Left colon (tissue), 2 donors: Measurements from ENCODE around the gene XRCC6. TPM values are rescaled to one million over a fixed set of nuclear protein-coding genes. Genes with fewer than 3 reads are reported as not detected.
"Not testable (repeated sequence)": the region's sequence is repeated elsewhere in the genome, so short reads cannot be mapped to it uniquely, and the experiment has no call there.

Experiments used
- ATAC-seq: fragments of 200-7000 bp; cut with Tn5 transposase; one replicate; pipeline ENCODE4 v1.9.1; 2020; ENCODE audit warnings: mild to moderate bottlenecking, moderate library complexity
- DNase-seq, 2 donors: peaks; one replicate each; pipeline ENCODE4 v3.0.0-alpha.2; 2020
- intact Hi-C, 2 donors: fragments of 100-400 bp; cut with DNase I in 1 of 2; cut with micrococcal nuclease in 1 of 2; formaldehyde crosslinking; loops; one replicate each; pipeline versions ENCODE4 v1.11.2 to v1.14.0; 2022; cut with DNase I, micrococcal nuclease
- total RNA-seq, 2 donors: library from RNA; stranded (reverse); fragmentation: NEBNext Ultra II Directional; extraction: Animal tissue kit (Norgen Biotek cat#: 25700); gene quantifications; one replicate each; pipeline ENCODE4 v1.2.1, GENCODE V29; 2021
- donor health status: DM: no; HTN: no; CAD: no.
- donor health status: DM: yes; HTN: yes; CAD: no.

XRCC6 gene
- total RNA-seq, 2 donors from 2014 or later, result 164 to 173 TPM

DNA sequence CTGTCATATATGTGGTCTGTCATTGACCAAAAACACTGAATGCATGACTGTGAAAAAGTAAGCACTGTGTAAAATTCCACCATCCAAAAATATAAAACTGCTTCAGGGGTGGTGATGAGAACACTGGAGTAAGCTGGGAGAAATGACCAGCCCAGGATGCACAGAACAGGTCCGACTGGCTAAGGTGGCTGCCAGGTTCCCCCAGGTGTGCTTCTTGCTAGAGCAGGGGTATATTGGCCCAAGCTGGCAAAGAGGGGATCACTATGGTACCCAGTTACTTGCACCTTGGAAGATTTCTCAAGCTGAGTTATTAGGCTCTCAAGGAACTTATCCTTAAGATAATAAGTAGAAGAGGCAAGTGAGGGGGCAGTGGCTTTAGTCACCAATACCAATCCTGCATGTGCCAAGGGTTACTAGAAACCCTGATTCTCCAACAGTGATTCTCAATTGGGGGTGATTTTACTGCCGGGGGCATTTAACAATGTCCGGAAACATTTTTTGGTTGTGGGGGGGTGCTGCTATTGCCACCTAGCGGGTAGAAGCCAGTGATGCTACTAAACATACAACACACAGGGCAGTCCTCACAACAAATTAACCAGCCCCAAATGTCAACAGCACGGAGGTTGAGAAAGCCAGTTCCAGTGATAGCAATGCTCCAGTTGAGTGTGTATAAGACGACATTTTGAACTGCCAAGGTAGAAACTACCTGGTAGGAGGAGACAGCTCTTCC lies 51.9 kb downstream of the XRCC6 start:
- DNase-seq (no peak), ATAC-seq (peak; percentile 37)

DNA sequence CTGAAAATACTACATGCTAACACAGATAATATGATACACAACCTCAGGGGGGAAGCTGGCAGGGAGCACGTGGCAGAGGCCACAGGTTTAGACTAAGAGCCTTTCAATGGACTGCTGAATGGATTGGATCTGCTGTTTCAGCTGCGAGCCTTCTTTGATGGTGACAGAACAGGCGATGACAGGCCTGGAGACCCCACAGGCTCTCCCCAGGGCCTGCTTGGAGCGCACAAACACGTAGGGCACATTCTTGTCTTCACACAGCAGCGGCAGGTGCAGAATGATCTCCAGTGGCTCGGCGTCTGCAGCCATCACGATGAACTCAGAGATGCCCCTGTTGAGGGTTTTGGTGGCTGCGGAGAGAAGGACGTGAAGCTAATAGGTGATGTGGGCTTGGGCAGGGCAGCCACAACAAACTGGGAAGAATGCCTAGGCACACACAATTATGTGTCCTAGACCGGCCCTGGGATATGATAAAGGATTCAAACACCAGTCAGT lies 53.8 kb downstream of the XRCC6 start:
- intact Hi-C loops, result no loop called here
- ATAC-seq, result no peak
- no peak for DNase-seq

More for the DNA sequence above, 51.9 kb downstream of the XRCC6 start:
- intact Hi-C loops, result no loop called here

DNA sequence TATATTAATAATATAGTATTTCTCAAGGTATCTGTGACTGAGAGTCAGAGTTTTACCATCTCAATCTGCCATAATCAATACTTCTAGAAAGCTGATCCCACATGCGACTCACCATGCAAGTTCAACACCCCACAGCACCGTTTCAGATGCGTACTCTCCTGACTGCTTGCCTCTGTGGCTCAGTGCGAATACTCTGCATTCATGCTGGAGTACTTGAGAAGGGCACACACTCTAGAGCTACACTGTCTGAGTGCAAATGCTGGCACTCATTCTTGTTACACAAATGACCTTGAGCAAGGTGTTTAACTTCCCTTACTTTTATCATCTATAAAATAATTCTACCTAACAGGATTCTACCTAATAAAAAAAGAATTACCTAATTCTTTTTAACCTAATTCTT lies 55.0 kb downstream of the XRCC6 start:
- ATAC-seq, result no peak
- intact Hi-C loops, result no loop called here
- DNase-seq, result no peak

DNA sequence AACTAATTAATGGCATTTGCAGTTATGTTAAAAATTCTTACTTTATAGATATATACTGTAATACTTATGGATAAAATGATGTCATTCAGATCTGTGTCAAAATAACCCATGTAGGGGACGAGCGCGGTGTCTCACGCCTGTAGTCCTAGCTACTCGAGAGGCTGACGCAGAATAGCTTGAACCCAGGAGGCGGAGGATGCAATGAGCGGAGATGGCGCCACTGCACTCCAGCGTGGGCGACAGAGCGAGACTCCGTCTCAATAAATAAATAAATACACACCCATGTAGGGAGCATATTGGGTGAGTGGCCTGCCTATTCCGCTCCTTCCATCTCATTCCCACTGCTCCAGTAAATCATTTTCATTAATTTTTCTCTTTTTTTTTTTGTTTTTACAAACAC lies 60.5 kb downstream of the XRCC6 start:
- ATAC-seq (peak; percentile 55), DNase-seq (no peak)
- intact Hi-C loops, result no loop called here

DNA sequence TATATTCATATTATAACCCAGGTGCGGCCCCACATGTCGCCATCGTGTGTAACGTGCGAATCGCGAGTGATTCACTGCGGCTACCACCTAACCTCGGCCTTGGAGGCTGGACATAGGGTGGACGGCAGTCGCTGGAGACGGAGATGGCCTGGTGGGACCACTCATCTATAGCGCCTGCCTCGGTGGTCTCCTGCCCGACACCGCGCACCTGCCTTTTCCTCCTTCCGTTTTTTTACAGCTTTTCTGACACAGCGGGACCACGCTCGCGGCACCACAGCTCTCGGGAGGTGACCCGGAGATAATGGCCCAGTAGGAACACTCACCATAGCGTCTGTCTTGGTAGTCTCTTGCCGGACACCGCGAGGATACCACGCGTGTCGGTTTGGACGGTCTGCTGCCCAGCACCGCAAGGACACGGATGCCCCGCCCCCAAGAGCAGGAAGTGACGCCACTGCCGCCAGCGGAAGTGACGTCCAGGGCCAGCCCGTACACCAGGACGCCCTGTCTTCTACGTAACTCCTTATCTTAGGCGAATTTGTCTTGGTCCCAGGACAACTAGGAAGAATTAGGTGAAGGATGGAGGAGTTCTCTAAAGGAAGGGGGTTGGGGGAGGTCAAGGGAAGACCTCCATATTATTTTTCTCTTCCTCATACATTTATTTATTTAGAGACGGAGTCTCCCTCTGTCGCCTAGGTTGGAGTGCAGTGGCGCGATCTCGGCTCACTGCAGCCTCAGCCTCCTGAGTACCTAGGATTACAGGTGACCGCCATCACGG lies 61.1 kb downstream of the XRCC6 start:
- intact Hi-C loops, result no loop called here
- DNase-seq (peak; percentile 85 to 86), ATAC-seq (peak; percentile 97)

DNA sequence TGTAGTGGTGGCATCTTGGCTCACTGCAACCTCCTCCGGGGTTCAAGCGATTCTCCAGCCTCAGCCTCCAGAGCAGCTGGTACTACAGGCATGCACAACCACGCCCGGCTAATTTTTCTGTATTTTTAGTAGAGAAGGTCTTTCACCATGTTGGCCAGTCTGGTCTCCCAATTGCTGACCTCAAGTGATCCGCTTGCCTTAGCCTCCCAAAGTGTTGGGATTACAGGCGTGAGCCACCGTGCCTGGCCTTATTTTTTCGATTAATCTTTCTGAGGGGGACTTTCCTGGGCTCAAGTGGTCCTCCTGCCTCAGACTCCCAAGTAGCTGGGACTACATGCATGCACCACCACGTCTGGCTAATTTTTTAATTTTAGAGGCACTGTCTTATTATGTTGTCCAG lies 62.0 kb downstream of the XRCC6 start:
- DNase-seq, result no peak
- intact Hi-C loops, result no loop called here
- no peak for ATAC-seq

DNA sequence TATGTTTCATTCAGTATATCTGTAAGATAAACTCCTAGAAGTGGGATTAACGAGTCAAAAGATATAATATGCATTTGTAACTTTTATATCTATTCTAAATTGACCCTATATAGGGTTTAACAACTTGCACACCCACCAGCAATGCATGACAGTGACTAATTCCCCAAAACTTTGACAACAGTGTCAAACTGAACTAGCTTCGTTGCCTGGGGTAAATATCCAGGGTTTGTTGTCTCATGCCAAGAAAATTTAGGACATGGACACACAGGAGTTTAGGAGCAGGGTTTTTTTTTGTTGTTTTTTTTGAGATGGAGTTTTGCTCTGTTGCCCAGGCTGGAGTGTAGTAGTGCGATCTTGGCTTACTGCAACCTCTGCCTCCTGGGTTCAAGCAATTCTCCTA lies 62.5 kb downstream of the XRCC6 start:
- DNase-seq (no peak), ATAC-seq (no peak)
- intact Hi-C loops, result no loop called here

DNA sequence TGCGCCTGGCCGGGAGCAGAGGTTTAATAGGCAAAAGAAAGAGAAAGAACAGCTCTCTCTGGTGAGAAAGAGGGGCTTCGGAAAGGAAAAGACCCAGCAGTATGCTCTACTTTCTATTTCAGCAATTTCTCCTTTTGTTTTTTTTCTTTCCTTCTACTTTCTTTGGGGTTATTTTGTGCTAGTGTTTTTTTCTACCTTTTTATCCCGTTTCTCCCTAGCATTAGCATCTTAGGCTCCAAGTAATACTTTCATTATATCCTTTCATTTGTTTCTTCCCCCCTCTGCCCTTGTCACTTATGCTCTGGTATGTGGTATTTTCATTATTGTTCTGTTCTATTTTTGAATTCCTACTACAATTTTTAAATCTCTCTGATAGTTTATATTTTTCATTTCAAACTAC lies 63.1 kb downstream of the XRCC6 start:
- ATAC-seq (no peak), DNase-seq (no peak)
- intact Hi-C loops, result no loop called here

DNA sequence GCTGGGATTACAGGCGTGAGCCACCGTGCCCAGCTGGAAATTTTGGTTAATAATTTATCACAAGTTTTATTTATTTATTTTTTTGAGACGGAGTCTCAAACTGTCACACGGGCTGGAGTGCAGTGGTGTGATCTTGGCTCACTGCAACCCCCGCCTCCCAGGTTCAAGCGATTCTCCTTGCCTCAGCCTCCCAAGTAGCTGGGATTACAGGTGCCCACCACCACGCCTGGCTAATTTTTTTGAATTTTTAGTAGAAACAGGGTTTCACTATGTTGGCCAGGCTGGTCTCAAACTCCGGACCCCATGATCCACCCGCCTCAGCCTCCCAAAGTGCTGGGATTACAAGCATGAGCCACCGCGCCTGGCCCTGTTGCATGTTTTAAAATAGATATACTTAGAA lies 65.8 kb downstream of the XRCC6 start:
- DNase-seq, intact Hi-C loops, ATAC-seq: not testable (repeated sequence)

DNA sequence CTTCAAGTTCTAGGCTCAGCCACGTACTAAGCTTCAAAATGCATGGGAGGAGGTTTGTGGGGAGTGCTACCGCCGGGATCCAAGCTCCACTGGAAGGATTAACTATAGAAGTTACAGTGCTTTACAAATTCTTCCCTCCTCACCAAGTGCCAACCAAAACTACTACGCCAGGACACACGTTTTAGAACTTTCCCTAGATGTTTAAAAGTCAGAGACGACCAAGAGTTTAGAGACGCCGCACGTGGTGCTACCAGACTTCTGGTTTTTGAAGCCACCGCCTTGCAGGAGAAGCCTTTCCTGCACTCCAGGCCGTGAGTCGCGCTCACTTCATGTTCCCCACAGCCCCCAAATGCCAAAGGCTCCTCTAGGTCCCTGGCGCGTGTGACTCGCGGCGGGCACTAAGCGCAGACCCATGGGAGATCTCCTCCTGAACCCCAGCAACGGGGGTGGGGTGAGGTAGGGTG lies 66.8 kb downstream of the XRCC6 start:
- intact Hi-C loops, result no loop called here

DNA sequence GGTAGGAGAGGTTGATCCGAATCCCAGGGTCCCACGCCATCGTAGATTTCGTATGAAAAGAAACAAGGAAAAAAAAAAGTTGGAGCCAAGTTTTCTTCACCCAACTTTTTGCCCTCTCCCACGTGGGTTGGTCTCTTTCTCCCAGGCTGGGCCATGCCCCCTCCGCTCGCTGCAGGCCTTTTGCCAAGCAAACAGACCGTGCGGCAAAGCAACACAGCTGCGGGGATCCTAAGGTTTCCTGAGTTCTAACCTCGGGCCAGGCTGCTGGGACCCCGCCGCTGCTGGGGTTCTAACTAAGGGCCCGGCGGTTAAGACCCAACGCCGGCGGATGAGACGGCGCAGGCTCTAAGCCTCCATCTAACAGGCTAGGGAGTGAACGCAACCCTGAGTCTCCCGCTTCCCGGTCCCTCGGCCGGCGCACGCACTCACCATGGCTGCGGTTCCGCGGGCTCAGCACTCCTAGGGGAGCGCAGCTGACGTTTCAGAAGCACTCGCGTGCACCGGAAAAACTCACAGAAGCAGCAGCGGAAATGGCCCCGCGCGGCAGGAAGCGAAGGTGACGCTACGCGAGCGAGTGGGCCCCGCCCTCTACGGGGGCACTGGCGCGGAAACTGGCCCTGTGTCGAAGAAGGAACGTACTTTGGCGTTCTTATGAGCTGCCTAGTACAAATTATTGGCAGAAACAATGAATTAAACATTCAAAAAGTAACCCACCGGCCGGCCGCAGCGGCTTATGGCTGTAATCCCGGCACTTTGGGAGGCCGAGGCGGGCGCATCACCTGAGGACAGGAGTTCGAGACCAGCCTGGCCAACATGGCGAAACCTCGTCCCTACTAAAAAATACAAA lies 67.5 kb downstream of the XRCC6 start, which contains the start of gene SNU13:
SNU13 (minus strand) TSS at position 503 of the 847 bp plus-strand sequence; CDS start at position 432, 71 bp downstream.
- ATAC-seq (peak; percentile 96), DNase-seq (peak; percentile 93 to 95)
- intact Hi-C loops, result no loop called here

More for the DNA sequence above, 66.8 kb downstream of the XRCC6 start:
- peak in 1 of 2 donors; percentile 46 for DNase-seq
- peak; percentile 44 for ATAC-seq

DNA sequence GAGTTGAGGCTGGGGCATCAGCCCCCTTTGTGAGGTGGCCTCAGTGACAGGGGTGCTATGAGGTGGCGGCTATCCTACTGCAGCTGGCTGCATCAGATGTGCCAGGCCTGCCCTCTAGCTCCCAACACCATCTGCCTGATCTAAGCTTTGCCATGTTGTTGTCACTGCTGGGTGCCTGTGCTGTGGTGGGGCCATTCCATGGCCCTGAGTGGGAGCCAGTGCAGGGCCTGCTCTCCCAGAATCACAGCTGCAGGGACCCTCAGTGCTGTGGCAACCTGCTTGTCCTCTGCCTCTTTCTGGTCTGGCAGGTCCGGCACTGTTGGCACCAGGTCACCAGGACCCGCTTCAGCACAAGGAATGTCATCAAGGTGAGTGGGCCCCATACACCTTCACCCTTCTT lies 69.4 kb downstream of the XRCC6 start:
- DNase-seq, result no peak
- intact Hi-C loops, result no loop called here
- no peak for ATAC-seq

DNA sequence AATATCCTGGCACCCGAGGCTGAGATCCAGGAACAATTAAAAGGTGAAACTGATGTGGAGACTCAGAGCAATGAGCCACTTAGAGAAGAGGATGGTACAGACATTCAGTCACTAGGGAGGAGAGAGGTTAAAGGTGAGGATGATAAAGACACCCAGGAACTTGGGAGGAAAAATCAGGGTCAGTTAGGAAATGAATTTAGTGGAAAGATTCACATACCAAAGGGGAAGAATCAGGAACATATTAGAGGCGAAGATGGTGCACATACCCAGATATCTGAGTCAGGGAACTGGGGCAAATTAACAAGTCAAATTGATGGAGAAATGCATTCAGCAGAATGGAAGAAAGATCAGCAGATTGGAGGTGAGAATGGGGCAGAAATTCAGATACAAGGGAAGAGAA lies 74.1 kb downstream of the XRCC6 start:
- ATAC-seq (no peak), DNase-seq (no peak)
- intact Hi-C loops, result loop anchor here in 1 of 2 donors (5.0 kb wide), 1 partner anchor 247 kb away; no protein-coding TSS in a partner anchor

DNA sequence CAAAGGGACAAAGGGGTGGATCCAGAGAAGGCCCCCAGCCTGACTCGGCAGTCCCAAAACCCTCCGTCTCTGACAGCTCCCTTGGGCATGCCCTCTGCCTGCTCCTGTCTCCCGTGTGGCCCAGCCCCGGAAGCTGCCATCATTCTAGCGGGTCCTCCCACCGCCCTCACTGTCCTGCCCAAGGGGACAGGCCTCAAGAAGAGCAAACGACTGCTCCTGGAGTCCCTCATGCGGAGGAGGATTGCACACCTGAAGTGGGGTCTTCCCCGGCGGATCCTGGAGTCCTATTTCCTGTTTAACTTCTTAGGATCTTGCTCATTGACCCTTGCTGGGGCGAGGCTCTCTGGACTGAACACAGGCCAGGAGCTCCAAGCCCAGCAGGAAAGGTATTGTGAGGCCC lies 75.6 kb downstream of the XRCC6 start:
- ATAC-seq, result peak; percentile 61
- intact Hi-C loops, result loop anchor here in 1 of 2 donors (5.0 kb wide), 1 partner anchor 246 kb away; no protein-coding TSS in a partner anchor
- DNase-seq, result no peak

DNA sequence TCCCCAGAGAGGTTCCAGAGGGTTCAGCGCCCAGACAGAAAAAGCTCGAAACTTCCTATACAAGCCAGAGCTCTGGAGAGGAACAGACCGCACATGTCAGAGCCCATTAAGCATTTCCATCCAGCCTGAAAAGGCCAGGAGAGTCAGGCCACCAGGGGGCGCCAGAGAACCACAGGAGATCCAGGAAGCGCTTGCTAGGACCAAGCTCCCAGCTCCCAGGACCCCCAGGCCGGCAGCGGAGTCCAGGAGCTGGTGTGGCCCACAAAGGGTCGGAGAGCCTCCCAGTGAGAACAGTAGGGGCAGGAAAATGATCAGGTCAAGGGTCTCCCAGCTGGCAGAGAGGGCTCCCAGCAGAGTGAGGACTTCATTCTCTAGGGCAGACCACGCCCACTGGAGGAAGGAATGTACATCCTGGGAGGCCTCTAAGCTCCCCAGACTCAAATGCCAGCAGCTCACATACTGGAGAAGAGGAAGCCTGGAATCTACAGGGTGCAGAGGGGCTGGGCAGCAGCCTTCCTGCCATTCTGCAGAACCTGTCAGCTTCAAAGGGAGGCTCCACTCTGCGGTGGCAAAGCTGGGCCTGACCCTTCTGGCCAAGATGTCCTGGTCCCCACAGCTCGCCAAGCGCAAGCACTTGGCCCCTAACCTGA lies 76.2 kb downstream of the XRCC6 start:
- peak; percentile 85 for ATAC-seq
- intact Hi-C loops, result loop anchor here in 1 of 2 donors (5.0 kb wide), 1 partner anchor 245 kb away; no protein-coding TSS in a partner anchor
- DNase-seq, result peak; percentile 85 to 99

DNA sequence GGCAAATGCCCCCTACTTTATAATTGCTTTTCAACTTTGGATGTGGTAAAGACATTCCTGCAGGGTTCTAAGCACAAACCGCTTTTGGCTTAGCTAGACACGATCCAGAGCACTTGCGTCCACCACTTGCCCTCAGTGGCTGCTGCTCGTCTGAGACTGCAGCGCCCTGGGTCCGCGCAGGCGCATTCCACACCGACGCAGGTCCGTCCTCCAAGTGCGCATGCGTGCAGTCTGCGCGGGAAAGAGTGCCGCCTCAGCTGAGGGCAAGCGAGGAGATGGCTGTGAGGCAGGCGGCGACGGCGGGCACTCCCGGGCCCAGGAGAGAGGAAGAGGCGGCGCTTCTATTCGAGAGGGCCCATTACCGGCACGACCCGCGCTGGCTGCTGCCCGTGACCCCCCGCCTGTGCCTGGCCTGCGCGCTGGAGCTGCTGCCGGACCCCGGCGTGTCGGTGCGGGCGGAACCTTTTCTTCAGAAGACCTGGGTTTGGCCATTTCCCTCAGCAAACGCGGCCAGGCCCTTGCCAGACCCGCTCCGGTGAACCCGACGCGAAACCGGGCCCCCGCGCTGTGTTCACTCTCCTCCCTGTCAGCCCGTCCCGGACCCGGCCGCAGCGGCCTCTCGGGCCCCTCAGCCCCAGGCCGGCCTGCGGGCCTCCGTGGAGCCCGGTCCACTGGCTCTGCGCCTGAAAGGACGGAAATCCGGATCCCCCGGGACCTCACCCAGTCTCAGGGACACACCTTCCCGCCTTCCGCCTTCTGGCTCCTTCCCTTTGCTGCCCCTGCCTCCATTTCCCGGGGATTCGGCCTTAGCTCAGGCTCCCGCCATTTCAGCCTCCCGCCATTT lies 78.4 kb downstream of the XRCC6 start, which contains the start of gene MEI1:
MEI1 (plus strand) TSS at position 240 of the 844 bp plus-strand sequence; CDS start at position 276, 36 bp downstream.
- intact Hi-C loops, result loop anchor here in 1 of 2 donors (5.0 kb wide), 1 partner anchor 243 kb away; no protein-coding TSS in a partner anchor
- ATAC-seq (peak; percentile 59), DNase-seq (peak; percentile 79 to 86)

DNA sequence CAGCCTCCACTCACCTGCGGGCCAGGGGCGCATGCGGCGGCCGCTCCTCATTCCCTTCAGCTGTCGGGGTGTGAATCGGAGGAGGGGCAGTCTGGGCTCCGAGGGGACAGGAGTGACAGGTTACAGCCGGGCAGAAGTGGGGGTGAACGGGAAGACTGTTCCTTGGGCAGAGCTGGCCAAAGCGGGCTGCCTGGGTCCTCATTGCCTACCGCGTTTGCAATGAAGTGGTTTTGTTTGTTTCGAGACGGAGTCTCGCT lies 78.9 kb downstream of the XRCC6 start:
- intact Hi-C loops, result no loop called here
- DNase-seq (peak in 1 of 2 donors; percentile 7), ATAC-seq (no peak)
